SH-SY5Y (cell line): ENCODE results near the gene AGL.

Source experiments
- GATA2 ChIP-seq: IDR thresholded peaks from 2 replicates; pipeline ENCODE4 v1.6.1; 2011; ENCODE audit warnings: mild to moderate bottlenecking, low read depth, low read length
- GATA3 ChIP-seq: IDR thresholded peaks from 2 replicates; pipeline ENCODE4 v1.6.1; 2011; ENCODE audit warnings: low read depth, mild to moderate bottlenecking, low read length, moderate library complexity

GRCh38 chr1:99917214-99917613, 67.1 kb downstream of the AGL start:
- TF ChIP-seq GATA2 (no peak), GATA3 (no peak)
